ENCODE data around the gene LARP4B.
A peak's percentile ranks its signal among the peaks of the same experiment; 100 is the strongest.

Gene LARP4B

DNA sequence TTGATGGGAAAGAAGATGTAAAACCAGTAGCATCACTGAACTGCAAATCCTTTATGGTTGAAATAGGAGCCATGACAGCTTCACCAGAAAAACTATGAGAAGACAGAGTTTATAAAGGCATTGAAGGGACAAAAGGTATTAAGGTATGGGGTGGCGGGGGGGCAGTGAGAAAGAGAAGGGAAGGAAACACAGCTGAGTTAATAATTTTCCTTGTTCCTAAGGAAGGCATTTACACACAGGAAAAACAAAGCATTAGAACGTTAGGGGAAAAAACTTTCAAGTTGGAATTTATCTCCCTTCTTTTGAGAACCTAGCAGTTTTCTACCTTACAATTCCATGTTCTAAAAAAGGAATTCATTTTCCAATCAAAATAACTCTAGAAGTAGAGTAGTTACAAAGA is 4.4 kb downstream of the LARP4B start:
- no peaks in the 10 kb centered on the region for H3K9me3 ChIP-seq (ENCODE audit: control insufficient read depth, insufficient read depth, low read depth, low read length)
- no peak overlapping the region for H3K27ac ChIP-seq (ENCODE audit: extremely low read depth, low read depth, low read length)
- H3K4me1 ChIP-seq (ENCODE audit: control insufficient read depth, insufficient read depth, low read length), result peaks cover 27% of the 10 kb centered on the region
- no peak overlapping the region for H3K4me3 ChIP-seq (ENCODE audit: low read depth, low read length)
- TF ChIP-seq REST (tag by site-specific recombination; IDR thresholded peaks at IDR 0.05), result no peak
- TF ChIP-seq, protein P1, sequence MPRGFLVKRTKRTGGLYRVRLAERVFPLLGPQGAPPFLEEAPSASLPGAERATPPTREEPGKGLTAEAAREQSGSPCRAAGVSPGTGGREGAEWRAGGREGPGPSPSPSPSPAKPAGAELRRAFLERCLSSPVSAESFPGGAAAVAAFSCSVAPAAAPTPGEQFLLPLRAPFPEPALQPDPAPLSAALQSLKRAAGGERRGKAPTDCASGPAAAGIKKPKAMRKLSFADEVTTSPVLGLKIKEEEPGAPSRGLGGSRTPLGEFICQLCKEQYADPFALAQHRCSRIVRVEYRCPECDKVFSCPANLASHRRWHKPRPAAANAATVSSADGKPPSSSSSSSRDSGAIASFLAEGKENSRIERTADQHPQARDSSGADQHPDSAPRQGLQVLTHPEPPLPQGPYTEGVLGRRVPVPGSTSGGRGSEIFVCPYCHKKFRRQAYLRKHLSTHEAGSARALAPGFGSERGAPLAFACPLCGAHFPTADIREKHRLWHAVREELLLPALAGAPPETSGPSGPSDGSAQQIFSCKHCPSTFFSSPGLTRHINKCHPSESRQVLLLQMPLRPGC (tag by site-specific recombination; IDR thresholded peaks at IDR 0.05), result no peak
- TF ChIP-seq ZNF549 (tag by site-specific recombination; IDR thresholded peaks at IDR 0.05), result no peak
- TF ChIP-seq ZNF223 (tag by site-specific recombination; IDR thresholded peaks at IDR 0.05), result no peak
- no peak for TF ChIP-seq ZNF837 (tag by site-specific recombination; IDR thresholded peaks at IDR 0.05)
- no peak for TF ChIP-seq ZNF416 (tag by site-specific recombination; IDR thresholded peaks at IDR 0.05)
- TF ChIP-seq ZNF24 (tag by site-specific recombination; IDR thresholded peaks at IDR 0.05), result no peak
- no peak for TF ChIP-seq ZNF654 (tag by site-specific recombination; IDR thresholded peaks at IDR 0.05; ENCODE audit: low read depth)
- TF ChIP-seq ZNF280C (tag by site-specific recombination; IDR thresholded peaks at IDR 0.05), result no peak
- no peak for TF ChIP-seq SP7 (tag by site-specific recombination; IDR thresholded peaks at IDR 0.05)
- TF ChIP-seq ZNF266 (tag by site-specific recombination; IDR thresholded peaks at IDR 0.05; ENCODE audit: low read depth), result no peak
- TF ChIP-seq ZNF830 (tag by site-specific recombination; IDR thresholded peaks at IDR 0.05; ENCODE audit: low read depth), result no peak
- TF ChIP-seq, protein P2, sequence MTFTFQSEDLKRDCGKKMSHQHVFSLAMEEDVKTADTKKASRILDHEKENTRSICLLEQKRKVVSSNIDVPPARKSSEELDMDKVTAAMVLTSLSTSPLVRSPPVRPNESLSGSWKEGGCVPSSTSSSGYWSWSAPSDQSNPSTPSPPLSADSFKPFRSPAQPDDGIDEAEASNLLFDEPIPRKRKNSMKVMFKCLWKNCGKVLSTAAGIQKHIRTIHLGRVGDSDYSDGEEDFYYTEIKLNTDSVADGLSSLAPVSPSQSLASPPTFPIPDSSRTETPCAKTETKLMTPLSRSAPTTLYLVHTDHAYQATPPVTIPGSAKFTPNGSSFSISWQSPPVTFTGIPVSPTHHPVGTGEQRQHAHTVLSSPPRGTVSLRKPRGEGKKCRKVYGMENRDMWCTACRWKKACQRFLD (tag by site-specific recombination; IDR thresholded peaks at IDR 0.05), result no peak
- peaks cover 7 to 20% of the 10 kb centered on the region in 2 experiments for H3K36me3 ChIP-seq (ENCODE audit: control insufficient read depth in 2 of 2, insufficient read depth in 1 of 2, low read length in 2 of 2)
- ChIA-PET CTCF (no interaction called here), POLR2A (interaction anchor here (0.6 kb wide), 1 partner anchor 672 kb away, joined by 3 read pairs; no protein-coding TSS in a partner anchor)

DNA sequence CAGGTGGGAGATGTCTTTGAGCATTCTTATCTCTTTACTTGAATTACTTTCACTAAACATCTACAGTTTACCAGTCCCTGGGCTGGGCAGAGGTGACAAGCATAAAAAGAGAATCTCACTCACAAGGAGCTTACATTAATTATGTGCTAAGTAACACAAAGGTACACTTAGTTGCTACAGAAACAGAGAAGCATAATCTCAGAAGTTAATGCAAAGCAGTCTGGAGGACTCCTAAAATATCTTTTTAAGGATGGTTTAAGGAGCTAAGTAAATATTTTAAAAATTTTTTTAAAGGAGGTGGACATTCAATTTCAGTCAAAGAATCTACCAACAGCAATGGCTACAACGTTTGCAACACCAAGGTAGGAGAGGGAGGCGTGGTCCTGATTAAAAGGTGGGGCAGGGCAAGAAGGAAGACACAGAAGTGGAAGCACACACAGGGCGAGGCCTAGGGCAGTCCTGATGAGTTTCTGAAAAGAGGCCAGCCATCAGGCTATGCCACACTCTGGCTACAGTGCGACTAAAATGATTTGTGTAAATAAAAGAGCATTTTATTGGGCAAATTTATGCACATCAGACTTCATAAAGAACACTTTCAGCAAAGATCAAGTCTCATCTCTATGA is 5.3 kb downstream of the LARP4B start:
- H3K4me3 ChIP-seq (ENCODE audit: low read depth, low read length), result no peak overlapping the region
- H3K9me3 ChIP-seq (ENCODE audit: control insufficient read depth, insufficient read depth, low read depth, low read length), result no peaks in the 10 kb centered on the region
- TF ChIP-seq, protein P3, sequence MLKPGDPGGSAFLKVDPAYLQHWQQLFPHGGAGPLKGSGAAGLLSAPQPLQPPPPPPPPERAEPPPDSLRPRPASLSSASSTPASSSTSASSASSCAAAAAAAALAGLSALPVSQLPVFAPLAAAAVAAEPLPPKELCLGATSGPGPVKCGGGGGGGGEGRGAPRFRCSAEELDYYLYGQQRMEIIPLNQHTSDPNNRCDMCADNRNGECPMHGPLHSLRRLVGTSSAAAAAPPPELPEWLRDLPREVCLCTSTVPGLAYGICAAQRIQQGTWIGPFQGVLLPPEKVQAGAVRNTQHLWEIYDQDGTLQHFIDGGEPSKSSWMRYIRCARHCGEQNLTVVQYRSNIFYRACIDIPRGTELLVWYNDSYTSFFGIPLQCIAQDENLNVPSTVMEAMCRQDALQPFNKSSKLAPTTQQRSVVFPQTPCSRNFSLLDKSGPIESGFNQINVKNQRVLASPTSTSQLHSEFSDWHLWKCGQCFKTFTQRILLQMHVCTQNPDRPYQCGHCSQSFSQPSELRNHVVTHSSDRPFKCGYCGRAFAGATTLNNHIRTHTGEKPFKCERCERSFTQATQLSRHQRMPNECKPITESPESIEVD (tag by site-specific recombination; IDR thresholded peaks at IDR 0.05), result no peak
- TF ChIP-seq KLF1 (tag by site-specific recombination; IDR thresholded peaks at IDR 0.05), result peak; percentile 41
- H3K4me1 ChIP-seq (ENCODE audit: control insufficient read depth, insufficient read depth, low read length), result peaks cover 31% of the 10 kb centered on the region
- ChIA-PET CTCF (interaction anchor here (1.0 kb wide), 1 partner anchor 16 kb away, joined by 4 read pairs; no protein-coding TSS in a partner anchor), POLR2A (interaction anchor here (1.1 kb wide), 1 partner anchor 13 kb away, joined by 3 read pairs; no protein-coding TSS in a partner anchor)
- peaks cover 7 to 21% of the 10 kb centered on the region in 2 experiments for H3K36me3 ChIP-seq (ENCODE audit: control insufficient read depth in 2 of 2, insufficient read depth in 1 of 2, low read length in 2 of 2)
- no peak overlapping the region for H3K27ac ChIP-seq (ENCODE audit: extremely low read depth, low read depth, low read length)
